ENCODE data around the gene SLC35F3.

DNA sequence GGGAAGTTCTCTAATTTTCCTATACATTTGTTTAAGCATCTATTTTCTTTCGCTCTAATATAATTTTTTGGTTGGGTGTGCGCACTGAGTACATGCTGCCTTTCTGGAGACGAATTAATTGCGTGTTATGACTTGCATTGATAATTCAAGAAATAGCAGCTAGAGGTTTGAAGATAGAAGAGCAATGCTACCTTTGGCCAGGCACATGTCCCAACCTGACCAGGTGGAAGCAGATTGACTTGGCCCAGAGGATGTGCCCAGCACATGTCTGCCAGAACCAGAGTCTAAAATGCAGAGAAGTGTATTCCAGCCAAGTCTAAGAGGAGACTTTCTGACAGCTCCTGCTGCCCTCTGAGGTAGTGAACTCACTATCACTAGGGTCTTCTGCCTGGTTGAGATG lies 114.3 kb downstream of the SLC35F3 start:
- TF ChIP-seq POLR2A (IDR thresholded peaks at IDR 0.05) (no peak), CTCF (IDR thresholded peaks at IDR 0.05) (no peak)

Data from Peyer's patch (tissue), 4 donors.